Measurements from ENCODE around the gene NYNRIN. TPM values are rescaled to one million over a fixed set of nuclear protein-coding genes. Genes with fewer than 3 reads are reported as not detected.

NYNRIN gene
- total RNA-seq, 1 donor from 2014 or later = 0.05 TPM

DNA sequence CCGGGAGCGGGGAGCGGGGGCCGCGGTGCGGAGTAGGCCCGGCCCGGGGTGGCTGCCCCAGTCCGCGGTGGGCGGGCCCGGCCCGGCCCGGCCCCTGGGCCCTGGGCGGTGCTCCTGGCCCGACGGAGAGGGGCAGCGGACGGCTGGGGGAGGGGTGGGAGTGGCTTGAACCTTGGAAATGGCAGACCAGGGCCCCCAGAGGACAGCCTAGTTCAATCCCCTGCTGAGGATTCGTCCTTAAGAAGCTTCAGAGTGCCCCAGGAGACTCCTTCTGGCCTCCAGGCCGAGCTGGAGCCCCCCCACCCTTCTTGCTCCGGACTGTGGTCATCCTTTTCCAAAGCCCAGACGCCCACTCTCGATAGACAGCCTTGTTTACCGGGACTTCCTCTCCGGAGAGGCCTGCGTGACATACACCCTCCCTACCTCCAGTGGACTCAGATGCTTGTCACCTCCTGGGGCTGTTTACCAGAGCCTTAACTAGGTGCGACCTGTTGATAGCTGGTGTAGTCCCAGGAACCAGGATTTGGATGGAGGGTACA is 31.4 kb downstream of the NYNRIN start:
- DNase-seq (ENCODE audit: low read depth) = peak; percentile 79

- peak; percentile 41 for DNase-seq (ENCODE audit: low read depth)
Observed at GRCh38 chr14:24430682-24431568, 32.1 kb downstream of the NYNRIN start.

- peak; percentile 94 for DNase-seq (ENCODE audit: low read depth)
Observed at GRCh38 chr14:24431569-24432258, 32.9 kb downstream of the NYNRIN start.

DNA sequence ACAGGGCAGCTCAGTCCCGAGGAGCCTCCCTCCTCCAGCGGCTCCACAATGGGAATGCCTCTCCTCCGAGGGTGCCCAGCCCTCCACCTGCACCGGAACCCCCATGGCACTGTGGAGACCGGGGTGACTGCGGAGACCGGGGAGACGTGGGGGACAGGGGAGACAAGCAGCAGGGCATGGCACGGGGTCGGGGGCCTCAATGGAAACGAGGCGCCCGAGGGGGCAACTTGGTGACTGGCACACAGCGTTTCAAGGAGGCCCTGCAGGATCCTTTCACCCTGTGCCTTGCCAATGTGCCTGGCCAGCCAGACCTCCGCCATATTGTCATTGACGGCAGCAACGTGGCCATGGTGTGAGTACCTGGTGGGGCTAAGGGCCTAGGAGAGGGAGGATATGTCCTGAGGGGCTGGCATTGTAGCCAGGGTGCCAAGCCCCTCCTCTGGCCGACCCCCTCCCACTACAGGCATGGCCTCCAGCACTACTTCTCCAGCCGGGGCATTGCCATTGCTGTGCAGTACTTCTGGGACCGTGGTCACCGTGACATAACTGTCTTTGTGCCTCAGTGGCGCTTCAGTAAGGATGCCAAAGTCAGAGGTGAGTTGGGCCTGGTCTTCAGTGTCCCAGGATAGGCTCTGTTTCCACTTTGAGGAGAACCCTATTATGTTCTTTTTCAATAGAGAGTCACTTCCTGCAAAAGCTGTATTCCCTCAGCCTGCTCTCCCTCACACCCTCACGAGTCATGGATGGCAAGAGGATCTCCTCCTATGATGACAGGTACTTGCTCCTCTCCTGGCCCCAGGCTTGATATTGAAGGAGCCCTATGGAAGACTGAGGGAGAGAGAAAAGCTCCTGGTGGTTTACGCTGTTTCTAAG is 33.7 kb downstream of the NYNRIN start:
- DNase-seq (ENCODE audit: low read depth) = no peak

DNA sequence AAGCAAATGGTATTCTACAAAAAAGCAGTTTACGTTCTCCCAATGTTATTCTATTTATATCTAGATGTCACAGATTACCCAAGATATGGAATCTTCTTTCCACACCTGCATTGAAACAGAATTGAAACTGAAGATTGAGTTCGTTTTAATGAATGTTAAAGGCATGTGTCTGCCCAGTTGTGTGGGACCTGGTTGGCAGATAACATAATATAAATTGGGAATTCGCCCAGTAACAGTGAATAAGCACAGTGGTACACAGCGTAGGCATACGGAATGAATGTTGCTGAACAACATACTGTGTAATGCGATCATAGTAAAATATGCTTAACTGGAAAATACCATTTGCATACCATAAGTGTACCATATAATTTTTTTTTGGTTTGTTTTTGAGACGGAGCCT is 35.2 kb downstream of the NYNRIN start:
- DNase-seq (ENCODE audit: low read depth) = no peak

DNA sequence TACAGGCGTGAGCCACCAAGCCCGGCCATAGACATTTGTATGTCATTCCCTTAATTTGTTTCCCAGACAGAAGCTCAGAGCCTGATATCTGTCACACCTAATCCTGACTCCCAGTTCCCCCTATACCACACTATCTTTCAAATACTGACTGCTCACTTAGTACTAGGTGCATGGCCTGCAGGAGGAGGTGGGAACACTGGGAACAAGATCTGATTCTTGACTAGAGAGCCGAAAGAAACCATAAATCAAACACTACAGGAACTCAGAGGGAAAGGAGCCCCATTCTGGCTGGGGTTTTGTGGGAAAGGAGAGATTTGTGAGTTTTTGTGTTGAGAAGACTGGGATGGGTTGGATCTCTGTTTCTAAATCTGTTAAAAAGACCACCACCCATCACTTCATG is 35.9 kb downstream of the NYNRIN start:
- no peak for DNase-seq (ENCODE audit: low read depth)

- DNase-seq (ENCODE audit: low read depth) = no peak
Observed at GRCh38 chr14:24435192-24435810, 36.5 kb downstream of the NYNRIN start.

- DNase-seq (ENCODE audit: low read depth) = no peak
Observed at GRCh38 chr14:24435998-24436354, 37.2 kb downstream of the NYNRIN start.

DNA sequence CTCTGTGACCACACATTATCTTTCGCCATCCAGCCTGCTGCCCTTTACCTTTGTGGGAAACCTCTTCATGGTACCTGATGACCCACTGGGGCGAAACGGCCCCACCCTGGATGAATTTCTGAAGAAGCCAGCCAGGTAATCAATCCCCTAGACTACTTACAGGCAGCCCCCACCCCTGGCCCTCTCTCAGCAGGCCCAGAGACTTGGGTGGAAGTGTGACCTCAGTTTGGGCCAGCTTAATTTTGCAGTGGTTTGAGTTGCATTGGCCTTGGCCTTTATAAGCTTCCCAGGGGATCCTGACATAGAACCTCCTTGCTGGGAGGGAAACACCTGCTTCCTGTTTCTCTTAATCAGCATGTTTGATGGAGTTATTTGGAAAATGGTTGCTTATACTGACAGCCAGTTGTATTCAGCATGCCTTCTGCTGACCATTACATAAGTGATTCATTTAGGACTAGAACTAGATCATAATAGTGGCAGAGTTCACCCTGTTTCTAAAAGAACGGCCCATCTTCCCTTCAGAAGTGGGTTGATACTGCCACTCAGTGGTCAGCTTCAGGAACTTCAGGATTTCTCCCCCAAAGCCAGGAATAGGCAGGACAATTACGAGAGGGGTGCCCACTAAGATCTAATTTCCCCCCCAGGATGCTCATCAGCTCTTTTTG is 37.7 kb downstream of the NYNRIN start:
- peak; percentile 78 for DNase-seq (ENCODE audit: low read depth)

DNA sequence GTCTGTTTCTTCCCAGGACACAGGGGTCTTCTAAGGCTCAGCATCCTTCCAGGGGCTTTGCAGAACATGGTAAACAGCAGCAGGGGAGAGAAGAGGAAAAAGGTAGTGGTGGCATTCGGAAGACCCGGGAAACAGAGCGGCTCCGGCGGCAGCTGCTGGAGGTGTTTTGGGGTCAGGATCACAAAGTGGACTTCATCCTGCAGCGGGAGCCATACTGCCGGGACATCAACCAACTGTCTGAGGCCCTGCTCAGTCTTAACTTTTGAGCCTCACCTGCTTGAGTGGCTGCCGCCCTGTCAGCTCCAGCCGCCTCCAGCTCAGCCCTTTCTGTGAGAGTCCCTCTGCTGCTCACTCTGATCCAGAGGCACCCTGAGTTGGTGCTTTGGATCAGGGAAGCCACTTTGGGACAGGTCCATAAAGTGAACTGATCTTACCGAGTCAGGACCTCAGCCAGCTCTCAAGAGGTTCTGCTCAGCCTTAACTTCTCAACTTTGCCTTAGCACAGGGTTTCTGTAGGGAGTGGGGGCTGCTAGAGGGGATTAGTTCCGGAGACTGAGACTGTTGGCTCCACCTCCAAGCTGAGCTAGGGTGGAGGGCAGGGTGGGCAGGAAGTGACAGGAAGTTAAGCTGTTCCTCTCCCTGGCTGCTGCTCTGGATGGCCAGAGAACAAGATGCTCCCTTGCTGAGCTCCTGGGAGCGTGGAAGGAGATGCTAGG is 38.4 kb downstream of the NYNRIN start:
- no peak for DNase-seq (ENCODE audit: low read depth)

DNA sequence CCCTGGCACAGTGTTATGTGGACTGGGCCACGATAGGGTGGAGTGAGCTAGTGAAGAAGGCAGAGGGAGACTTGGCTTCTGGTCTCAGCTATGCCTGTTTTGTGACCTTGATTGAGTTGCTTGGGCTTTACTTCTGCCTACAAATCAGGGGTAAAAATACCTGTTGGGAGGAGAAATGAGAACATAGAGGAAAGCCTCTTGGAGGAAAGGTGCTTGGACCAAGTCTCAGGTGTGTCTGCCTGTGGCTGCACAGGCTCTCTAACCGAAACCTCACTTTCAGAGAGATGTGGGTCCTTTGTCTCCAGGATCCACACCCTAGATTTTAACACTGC is 38.9 kb downstream of the NYNRIN start:
- DNase-seq (ENCODE audit: low read depth) = no peak

- no peak for DNase-seq (ENCODE audit: low read depth)
Observed at GRCh38 chr14:24438223-24439097, 39.7 kb downstream of the NYNRIN start.

DNA sequence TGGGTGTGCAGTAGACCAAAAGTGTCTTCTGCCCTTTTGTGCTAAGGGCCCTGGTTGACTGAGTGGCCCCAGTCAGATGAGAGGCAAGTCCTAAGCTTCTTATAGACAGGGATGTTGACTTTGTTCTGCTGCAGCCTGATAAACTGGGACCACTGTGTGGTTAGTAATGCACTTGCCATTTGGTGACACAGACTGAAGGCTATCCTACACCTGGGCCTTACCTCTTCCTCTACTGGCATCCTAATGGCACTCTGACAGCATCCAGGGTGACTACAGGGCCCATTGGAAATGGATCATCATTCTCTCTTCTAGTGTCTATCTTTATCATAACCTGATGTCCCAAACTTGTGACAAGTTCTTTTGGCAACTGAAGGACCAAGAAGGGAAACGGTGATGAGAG is 40.5 kb downstream of the NYNRIN start:
- DNase-seq (ENCODE audit: low read depth) = no peak

DNA sequence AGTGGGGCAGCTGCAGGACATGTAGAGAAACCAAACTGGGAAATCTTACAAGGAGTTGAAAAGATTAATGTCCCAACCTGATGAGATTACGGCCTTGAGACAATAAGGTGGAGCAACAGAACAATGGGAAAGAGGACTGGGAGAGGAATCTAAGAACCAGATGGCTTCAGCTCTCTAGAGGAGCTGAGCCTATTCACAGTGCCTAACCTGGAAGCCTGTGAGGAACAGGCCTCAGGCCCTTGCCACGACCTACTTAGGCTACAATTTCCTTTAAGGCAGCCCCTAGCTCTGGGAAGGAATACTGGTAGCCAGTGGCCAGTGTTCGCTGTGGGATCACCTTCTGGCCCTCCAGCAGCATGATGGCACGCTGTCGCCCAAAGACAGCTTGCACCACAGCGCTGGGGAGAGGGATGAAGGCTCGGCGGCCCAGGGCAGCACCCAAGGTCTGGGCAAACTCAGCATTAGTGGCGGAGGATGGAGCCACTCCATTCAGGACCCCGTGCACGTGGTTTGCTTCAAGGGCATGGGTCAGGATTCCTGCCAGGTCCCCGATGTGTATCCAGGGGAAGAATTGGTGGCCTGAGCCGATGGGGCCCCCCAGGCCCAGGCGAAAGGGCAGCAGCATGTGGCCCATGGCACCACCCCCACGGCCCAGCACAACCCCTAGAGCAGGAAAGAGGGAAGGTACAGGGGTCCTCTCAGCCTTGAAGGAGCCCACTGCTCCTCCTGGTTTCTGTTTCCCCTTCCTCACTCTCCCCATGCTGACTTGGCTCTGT is 41.2 kb downstream of the NYNRIN start:
- no peak for DNase-seq (ENCODE audit: low read depth)

DNA sequence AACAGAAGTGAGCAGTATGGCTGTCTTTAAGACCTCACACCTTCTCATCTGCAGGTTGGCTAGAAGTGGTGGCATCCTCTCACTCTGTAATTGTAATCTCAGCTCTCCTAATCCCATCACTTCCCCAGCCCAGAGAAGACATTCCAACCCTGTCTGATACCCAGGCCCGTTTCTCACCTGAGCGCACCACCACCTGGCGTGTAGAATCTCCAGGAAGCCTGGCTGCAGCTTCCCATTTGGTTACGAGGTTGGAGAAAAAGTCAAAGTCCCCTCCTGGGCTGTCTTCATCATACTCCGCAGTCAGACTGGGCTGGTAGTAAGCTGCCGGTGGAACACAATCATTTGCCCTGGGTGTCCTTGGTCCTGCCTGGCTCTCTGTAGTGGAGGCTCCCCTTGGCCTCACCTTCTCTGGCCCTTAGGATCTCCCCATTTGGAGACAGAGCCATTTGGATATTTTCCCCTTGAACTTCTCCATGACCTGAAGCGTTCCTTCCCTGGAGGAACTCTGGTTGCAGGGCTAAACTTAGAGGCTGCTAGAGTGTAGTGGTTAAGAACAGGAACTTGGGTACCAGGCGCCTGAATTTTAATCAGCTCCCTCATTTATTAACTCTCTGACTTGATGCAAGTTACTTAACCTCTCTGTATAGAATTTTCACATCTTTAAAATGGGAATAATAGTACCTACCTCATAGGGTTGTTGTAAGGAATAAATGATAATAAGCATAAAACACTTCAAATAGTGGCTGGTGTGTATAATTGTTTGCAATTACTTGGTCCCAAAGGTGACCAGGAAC is 42.0 kb downstream of the NYNRIN start:
- no peak for DNase-seq (ENCODE audit: low read depth)

- no peak for DNase-seq (ENCODE audit: low read depth)
Observed at GRCh38 chr14:24441485-24441884, 42.7 kb downstream of the NYNRIN start.

- no peak for DNase-seq (ENCODE audit: low read depth)
Observed at GRCh38 chr14:24441904-24442239, 43.1 kb downstream of the NYNRIN start.

Data from myocyte (in vitro differentiated cells).